Tongue (tissue), 2 donors: Measurements from ENCODE around the gene ELN. TPM values are rescaled to one million over a fixed set of nuclear protein-coding genes. Genes with fewer than 3 reads are reported as not detected.
A peak's percentile ranks its signal among the peaks of the same experiment; 100 is the strongest.
"Not testable (repeated sequence)": the region's sequence is repeated elsewhere in the genome, so short reads cannot be mapped to it uniquely, and the experiment has no call there.

ENCODE experiments used
- DNase-seq: peaks from one replicate; pipeline ENCODE4 v3.0.0-alpha.2; 2015
- total RNA-seq: library from RNA; depleted of rRNA; stranded (reverse); fragments of >200 nt; gene quantifications from one replicate; pipeline ENCODE4 v1.2.3, GENCODE V29; 2014

Gene ELN
- total RNA-seq, 1 donor from 2014 or later = 208 TPM

GRCh38 chr7:74043523-74043951 is 15.6 kb downstream of the ELN start:
- peak; percentile 78 for DNase-seq

- DNase-seq = no peak
Observed at GRCh38 chr7:74044366-74045350, 16.7 kb downstream of the ELN start.

- not testable (repeated sequence) for DNase-seq
Observed at GRCh38 chr7:74046581-74046980, 18.6 kb downstream of the ELN start.

- no peak for DNase-seq
Observed at GRCh38 chr7:74047804-74048380, 19.9 kb downstream of the ELN start.

GRCh38 chr7:74048999-74049599 is 21.1 kb downstream of the ELN start:
- no peak for DNase-seq

GRCh38 chr7:74049997-74050798 is 22.2 kb downstream of the ELN start:
- DNase-seq = no peak

- peak; percentile 74 for DNase-seq
Observed at GRCh38 chr7:74051193-74051592, 23.2 kb downstream of the ELN start.

GRCh38 chr7:74051629-74052410 is 23.8 kb downstream of the ELN start:
- DNase-seq = peak; percentile 34

- no peak for DNase-seq
Observed at GRCh38 chr7:74052628-74053027, 24.7 kb downstream of the ELN start.

- DNase-seq = no peak
Observed at GRCh38 chr7:74053589-74054186, 25.7 kb downstream of the ELN start.

- no peak for DNase-seq
Observed at GRCh38 chr7:74056096-74056915, 28.3 kb downstream of the ELN start.

GRCh38 chr7:74057216-74057925 is 29.4 kb downstream of the ELN start:
- DNase-seq = no peak

GRCh38 chr7:74057987-74058386 is 30.0 kb downstream of the ELN start:
- no peak for DNase-seq

- DNase-seq = no peak
Observed at GRCh38 chr7:74058486-74058885, 30.5 kb downstream of the ELN start.

GRCh38 chr7:74059037-74059436 is 31.1 kb downstream of the ELN start:
- no peak for DNase-seq

GRCh38 chr7:74059681-74060588 is 32.0 kb downstream of the ELN start:
- no peak for DNase-seq

- peak; percentile 77 for DNase-seq
Observed at GRCh38 chr7:74061840-74062539, 34.0 kb downstream of the ELN start.

- DNase-seq = no peak
Observed at GRCh38 chr7:74063223-74063641, 35.3 kb downstream of the ELN start.
